ENCODE measurements around the gene ZFYVE1.

- TF ChIP-seq EZH2phosphoT487 (IDR thresholded peaks at IDR 0.05; ENCODE audit: insufficient read depth, low read depth) (no peak), EZH2 (IDR thresholded peaks at IDR 0.05; ENCODE audit: insufficient read depth, poor library complexity, severe bottlenecking) (no peak)
Observed at GRCh38 chr14:72925815-72926291, 101.1 kb downstream of the ZFYVE1 start.
